ENCODE data around the gene SRGAP3.

Gene SRGAP3

GRCh38 chr3:8952130-8952529 is 297.3 kb downstream of the SRGAP3 start:
- no peak for DNase-seq

DNA sequence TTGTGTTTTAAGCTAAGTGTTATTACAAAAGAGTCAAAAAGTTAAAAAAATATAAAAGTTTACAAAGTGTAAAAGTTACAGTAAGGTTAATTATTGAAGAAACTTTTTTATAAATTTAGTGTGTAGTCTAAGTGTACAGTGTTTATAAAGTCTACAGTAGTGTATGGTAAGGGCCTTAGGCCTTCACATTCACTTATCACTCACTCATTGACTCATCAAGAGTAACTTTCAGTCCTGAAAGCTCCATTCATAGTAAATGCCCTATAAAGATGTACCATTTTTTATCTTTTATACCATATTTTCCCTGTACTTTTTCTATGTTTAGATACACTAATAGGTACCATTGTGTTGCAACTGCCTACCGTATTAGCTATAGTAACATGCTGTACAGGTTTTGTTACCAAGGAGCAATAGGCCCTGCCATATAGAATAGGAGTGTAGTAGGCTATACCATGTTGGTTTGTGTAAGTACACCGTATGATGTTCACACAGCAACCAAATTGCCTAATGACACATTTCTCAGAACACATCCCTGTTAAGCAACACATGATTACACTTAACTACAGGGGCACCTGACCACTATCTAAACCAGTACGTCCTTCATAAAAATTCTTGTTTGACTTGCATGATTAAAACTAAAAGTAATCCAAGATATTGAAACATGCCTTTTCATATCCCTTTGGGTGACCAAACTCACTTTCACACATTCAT is 303.4 kb downstream of the SRGAP3 start:
- no peak for DNase-seq

DNA sequence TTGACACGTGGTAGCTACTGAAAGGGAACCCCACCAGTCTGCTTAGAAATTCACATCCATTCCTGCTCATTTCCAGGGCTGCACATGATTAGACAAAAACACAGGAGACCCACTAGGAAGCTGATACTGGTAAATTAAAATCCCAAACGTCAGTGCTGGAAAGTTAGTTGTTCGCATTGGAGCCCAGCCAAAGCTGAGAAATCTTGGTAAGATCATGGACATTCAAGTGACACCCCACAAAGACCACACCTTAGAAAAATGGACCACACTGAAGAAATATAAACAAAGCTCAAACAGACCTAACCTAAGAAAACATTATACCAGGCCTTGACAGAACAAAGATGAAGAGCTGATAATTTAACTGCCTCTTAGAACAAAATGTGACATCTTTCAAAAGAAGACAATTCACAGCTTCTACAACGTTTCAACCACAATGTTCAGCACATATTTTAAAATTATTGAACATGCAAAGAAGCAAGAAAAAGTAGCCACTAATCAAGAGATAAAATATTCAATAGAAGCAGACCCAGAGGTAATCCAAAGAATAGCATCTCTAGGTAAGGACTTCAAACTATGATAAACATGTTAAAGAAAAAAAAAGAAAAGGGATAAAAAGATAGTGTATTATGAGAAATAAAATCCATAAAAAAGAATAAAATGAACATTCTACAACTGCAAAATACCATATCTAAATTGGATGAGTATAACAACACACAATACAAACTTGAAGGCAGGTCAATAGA is 306.5 kb downstream of the SRGAP3 start:
- no peak for DNase-seq

DNA sequence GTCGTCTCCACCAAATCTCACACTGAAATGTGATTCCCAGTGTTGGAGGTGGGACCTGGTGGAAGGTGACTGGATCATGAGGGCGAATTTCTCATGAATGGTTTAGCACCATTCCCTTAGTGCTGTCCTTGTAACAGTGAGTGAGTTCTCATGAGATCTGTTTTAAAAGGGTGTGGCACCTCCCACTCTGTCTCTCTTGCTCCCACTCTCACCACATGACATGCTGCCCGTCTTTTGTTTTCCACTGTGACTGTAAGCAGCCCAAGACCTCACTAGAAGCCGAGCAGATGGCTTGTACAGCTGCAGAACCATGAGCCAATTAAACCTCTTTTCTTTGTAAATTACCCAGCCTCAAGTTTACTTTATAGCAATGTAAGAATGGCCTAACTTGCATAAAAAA is 307.3 kb downstream of the SRGAP3 start:
- DNase-seq = no peak

- no peak for DNase-seq
Observed at GRCh38 chr3:8938021-8938420, 311.4 kb downstream of the SRGAP3 start.

DNA sequence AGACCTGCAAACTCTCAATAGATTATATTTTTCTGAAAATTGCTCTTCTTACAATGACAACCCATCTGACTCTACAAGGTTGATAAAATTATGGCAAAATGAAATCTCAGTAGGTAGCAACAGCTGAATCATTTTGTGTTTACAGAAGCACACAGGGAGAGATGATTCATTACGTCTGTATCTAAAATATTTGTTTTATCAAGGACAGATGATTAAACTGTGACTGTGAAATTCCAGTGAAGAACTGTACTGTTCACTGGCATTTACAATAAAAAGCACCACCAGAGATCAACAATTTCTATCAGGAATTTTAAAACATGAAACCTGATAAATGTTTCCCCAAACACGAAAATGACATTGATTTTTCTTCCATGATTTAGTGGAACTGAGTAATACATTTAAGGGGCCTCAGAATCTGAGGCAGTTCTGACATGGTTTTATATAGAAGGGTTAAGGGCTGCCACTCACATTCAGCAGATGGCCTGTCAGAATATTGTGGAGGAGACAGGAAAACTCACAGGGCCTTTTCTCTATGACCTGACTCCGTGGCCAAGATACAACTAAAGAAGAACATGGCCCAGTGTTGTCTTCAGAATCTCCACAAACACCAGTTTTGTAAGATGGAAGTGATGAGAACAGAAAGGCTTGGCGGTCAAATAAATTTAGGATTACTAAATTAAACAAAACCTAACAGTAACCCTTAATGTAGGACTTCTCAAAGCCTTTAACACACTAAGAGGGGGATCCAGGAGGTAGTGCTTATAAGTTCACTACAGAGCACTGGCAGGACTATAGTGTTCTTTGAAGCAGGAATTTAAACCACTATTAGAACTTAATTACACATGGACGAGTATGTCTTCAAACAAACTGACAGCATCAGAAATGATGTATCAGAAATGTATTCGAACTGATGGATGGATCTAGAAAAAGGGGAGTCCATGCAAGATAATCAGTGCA is 312.1 kb downstream of the SRGAP3 start:
- DNase-seq = no peak

GRCh38 chr3:8932507-8932906 is 316.9 kb downstream of the SRGAP3 start:
- DNase-seq = no peak

DNA sequence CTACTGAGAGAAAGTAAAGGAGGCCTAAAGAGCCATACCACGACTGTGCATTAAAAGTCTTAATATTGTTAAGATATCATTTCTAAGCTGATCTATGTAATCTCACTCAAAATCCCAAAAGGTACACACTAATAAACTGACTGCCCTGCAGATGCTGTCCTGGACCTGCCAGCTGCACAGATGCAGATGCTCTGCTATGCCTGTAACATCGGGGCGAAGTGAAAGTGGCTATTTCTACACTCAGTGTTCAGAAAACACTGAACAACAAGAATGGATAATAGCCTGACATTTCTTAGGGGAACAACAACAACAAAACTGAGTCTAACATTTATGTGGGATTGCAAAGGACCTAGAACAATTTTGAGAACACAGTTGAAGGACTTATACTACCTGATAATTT is 318.1 kb downstream of the SRGAP3 start:
- no peak for DNase-seq
